C4-2B (cell line): Measurements from ENCODE around the gene CYP46A1.

Experiments used
- ZFX ChIP-seq: fragments of 450-650 bp; IDR thresholded peaks from 2 replicates; pipeline ENCODE4 v1.6.1; 2017
- TF ChIP-seq, protein P1 (sequence below): fragments of 450-650 bp; conservative IDR thresholded peaks from 2 replicates; pipeline ENCODE4 v1.5.1; 2017; ENCODE audit warnings: mild to moderate bottlenecking

DNA sequence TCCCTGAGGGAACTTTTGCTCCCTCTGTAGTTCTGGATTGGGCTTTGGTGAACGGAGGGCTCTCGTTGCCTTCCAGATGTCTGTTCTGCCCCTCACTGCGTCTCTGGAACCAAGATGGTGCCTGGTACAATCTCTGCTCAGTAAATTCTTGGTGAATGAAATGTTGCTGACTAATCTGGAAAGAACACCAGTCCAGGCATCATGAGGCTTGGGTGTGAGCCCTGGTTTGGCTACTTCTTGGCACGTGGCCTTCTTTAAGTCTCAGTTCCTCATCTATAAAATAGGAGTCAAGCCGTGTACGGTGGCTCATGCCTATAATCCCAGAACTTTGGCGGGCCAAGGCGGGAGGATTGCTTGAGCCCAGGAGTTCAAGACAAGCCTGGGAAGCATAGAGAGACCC, 34.9 kb upstream of the CYP46A1 start:
- TF ChIP-seq, protein P1, sequence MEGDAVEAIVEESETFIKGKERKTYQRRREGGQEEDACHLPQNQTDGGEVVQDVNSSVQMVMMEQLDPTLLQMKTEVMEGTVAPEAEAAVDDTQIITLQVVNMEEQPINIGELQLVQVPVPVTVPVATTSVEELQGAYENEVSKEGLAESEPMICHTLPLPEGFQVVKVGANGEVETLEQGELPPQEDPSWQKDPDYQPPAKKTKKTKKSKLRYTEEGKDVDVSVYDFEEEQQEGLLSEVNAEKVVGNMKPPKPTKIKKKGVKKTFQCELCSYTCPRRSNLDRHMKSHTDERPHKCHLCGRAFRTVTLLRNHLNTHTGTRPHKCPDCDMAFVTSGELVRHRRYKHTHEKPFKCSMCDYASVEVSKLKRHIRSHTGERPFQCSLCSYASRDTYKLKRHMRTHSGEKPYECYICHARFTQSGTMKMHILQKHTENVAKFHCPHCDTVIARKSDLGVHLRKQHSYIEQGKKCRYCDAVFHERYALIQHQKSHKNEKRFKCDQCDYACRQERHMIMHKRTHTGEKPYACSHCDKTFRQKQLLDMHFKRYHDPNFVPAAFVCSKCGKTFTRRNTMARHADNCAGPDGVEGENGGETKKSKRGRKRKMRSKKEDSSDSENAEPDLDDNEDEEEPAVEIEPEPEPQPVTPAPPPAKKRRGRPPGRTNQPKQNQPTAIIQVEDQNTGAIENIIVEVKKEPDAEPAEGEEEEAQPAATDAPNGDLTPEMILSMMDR: no peak
- no peak for TF ChIP-seq ZFX
